Fibroblast of mammary gland (primary cell): ENCODE data around the gene PIP5K1C.

Experiments
- DNase-seq: peaks from one replicate; pipeline ENCODE4 v3.0.0-alpha.2; 2010; ENCODE audit warnings: low read depth
- H3K4me3 ChIP-seq: 2 replicates; pipeline ENCODE4 v1.5.1; 2011; ENCODE audit warnings: low read depth, mild to moderate bottlenecking, low read length, moderate library complexity; ENCODE audit not compliant: control insufficient read depth
- TF ChIP-seq, protein P1 (sequence below): conservative IDR thresholded peaks from 2 replicates; pipeline ENCODE4 v1.5.1; 2011; ENCODE audit warnings: low read depth, low read length, inconsistent platforms; ENCODE audit not compliant: control insufficient read depth, insufficient read depth

The PIP5K1C gene

DNA sequence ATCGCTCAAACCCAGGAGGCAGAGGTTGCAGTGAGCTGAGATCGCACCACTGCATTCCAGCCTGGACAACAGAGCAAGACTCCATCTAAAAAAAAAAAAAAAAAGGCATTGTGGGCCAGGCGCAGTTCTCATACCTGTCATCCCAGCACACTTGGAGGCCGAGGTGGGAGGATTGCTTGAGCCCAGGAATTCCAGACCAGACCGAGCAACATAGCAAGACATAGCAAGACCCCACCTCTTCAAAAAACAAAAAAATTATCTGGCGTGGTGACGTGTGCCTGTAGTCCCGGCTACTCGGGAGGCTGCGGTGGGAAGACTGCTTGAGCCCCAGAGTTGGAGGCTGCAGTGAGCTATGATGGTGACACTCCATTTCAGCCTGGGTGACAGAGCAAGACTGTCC lies 18.0 kb downstream of the PIP5K1C start:
- TF ChIP-seq, protein P1, sequence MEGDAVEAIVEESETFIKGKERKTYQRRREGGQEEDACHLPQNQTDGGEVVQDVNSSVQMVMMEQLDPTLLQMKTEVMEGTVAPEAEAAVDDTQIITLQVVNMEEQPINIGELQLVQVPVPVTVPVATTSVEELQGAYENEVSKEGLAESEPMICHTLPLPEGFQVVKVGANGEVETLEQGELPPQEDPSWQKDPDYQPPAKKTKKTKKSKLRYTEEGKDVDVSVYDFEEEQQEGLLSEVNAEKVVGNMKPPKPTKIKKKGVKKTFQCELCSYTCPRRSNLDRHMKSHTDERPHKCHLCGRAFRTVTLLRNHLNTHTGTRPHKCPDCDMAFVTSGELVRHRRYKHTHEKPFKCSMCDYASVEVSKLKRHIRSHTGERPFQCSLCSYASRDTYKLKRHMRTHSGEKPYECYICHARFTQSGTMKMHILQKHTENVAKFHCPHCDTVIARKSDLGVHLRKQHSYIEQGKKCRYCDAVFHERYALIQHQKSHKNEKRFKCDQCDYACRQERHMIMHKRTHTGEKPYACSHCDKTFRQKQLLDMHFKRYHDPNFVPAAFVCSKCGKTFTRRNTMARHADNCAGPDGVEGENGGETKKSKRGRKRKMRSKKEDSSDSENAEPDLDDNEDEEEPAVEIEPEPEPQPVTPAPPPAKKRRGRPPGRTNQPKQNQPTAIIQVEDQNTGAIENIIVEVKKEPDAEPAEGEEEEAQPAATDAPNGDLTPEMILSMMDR: no peak
- H3K4me3 ChIP-seq: no peak overlapping the region
- no peak for DNase-seq

DNA sequence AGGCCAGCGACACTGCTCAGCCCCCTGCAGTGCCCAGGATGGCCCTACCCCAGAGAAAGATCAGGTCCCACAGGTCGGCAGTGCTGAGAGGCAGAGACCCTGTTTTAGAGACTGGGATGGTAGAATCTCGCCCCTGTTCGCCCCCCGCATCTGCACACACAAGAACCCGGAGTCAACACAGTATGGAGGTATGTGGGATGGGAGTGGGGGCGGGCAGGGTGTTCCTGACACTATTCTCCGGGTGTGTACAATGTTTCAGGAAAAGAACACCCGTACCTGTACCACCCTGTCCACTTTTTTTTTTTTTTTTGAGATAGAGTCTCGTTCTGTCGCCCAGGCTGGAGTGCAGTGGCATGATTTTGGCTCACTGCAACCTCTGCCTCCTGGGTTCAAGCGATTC lies 19.3 kb downstream of the PIP5K1C start:
- no peak for DNase-seq
- no peak overlapping the region for H3K4me3 ChIP-seq
- TF ChIP-seq, protein P1: no peak

DNA sequence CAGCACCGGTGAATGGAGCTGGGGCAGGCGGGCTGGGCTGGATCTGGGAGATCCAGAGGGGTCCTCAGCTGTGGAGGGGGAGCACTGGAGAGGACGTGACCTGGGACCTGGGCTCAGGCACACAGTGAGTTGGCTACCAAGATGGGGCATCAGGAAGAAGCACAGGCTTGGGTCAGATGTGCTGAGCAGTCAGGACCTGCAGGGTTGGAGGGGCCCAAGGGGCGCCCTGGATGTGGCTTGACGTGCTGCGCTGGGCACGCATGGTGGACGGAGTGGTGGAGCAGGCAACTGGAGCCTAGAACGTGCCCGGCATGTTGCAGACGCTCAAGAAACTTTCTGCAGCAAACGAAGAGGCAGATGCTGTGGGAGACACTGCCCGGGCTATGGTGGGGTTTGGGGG lies 20.7 kb downstream of the PIP5K1C start:
- no peak for DNase-seq
- H3K4me3 ChIP-seq: no peak overlapping the region
- TF ChIP-seq, protein P1: no peak

DNA sequence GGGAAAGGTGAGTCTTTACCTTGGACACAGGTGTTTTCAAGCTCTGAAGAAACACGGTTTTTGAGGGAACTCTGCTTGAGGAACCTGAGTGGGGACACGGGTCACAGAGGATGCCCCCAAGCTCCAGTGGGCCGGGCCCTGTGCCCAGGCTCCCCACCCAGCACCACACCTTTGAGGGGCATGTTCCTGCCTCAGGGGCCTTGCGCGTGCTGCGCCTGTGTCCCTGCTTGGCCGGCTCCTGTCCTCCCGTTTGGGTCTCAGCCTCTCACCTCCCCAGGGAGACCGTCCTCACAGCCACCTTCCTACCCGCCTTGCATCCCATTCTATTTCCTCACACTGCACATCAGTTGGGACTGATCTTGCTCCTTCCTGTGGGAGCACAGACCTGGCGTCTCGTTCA lies 21.1 kb downstream of the PIP5K1C start:
- no peak for DNase-seq
- H3K4me3 ChIP-seq: no peak overlapping the region
- TF ChIP-seq, protein P1: no peak

DNA sequence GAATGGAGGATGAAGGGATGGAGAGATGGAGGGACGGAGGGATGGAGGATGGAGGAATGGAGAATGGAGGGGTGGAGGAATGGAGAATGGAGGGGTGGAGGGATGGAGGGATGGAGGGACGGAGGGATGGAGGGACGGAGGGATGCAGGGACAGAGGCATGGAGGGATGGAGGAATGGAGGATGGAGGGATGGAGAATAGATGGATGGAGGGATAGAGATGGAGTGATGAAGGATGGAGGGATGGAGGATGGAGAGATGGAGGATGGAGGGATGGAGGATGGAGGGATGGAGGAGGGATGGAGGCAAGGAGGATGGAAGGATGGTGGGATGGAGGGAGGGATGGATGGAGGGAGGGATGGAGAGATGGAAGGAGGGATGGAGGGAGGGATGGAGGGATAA lies 22.1 kb downstream of the PIP5K1C start:
- TF ChIP-seq, protein P1: no peak
- H3K4me3 ChIP-seq: no peak overlapping the region
- no peak for DNase-seq

DNA sequence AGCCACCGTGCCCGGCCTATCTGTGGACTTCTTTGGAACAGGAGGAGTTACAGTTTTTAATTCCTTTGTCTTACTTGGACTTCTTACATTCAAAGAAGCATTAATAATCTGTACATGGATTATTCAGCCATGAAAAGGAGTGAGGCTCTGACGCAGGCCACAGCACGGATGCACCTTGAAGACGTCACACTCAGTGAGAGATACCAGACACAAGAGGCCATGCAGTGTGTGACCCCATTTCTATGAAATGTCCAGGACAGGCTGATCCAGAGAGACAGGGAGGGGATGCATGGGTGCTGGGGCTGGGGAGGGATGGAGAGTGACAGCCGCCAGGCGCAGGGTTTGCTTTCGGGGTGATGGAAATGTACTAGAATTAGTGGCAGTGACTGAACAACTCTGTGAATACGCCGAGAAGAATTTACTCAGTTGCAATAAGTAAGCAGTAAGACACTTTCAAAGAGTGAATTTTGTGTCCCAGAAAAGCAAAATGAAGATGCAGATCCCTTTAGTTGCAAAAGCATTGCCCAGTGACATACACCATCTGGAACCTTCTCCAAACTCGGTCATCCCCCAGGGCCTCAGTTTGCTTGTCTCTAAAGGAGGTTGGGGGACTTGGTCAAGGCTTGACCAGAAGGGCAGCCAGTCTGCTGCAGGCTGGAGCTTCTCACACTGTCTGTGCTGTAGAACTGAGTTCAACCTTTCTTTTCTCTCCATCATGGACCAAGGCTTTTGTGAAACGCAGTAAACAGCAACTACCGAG lies 25.3 kb downstream of the PIP5K1C start:
- TF ChIP-seq, protein P1: no peak
- DNase-seq: no peak

More for the DNA sequence above, 25.3 kb downstream of the PIP5K1C start:
- H3K4me3 ChIP-seq: no peak overlapping the region
